HG02642 (cell line): ENCODE measurements around the gene ARCN1.
A peak's percentile ranks its signal among the peaks of the same experiment; 100 is the strongest.
"Not testable (repeated sequence)": the region's sequence is repeated elsewhere in the genome, so short reads cannot be mapped to it uniquely, and the experiment has no call there.

Source experiments
- ATAC-seq: cut with Tn5 transposase; IDR thresholded peaks from one replicate; pipeline ENCODE4 v1.9.1; 2021; ENCODE audit warnings: mild to moderate bottlenecking; ENCODE audit not compliant: unreplicated experiment, poor library complexity

ARCN1 gene

DNA sequence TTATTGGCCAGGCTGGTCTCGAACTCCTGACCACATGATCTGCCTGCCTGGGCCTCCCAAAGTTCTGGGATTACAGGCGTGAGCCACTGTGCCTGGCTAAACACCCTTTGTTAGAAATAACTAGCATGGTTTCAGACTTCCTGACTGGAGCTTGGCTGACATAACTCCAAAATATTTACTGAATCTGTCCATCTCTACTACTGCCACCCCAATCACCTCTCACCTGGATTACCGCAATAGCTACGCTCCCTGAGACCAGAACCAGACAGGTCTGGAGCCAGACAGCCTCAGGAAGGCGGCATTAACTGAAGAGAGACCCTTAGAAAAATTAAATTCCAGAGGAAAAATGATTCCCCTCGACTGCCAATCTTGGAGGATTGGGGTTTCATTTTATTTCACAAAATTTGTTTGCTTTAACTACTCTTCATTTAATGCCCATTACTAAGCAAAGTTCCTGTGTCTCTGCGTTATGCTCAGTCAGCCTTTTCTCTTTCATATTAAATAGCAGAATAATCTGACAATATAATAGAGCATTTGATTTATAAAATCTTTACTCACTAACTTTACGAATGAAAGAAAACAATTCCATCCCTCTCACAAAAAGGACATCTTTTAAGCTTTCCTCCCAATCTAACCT is 28.1 kb upstream of the ARCN1 start:
- no peak for ATAC-seq

DNA sequence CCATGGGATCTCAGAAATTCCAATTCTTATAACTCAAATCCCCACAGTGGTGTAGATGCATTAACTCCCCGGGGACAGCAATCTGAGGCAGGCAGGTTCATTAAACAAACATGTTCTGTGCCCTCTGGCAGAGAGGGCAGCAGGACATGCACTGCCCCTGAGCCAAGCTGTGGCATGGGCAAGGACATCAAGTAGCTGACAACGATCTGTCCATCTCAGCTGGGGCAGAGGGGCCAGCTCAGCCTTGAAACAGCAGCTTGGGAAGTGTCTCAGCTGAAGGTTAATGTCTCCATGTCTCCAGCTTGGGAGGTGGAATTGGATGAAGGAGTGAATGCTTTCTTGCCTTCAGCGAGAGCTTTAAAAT is 27.6 kb upstream of the ARCN1 start:
- ATAC-seq = no peak

DNA sequence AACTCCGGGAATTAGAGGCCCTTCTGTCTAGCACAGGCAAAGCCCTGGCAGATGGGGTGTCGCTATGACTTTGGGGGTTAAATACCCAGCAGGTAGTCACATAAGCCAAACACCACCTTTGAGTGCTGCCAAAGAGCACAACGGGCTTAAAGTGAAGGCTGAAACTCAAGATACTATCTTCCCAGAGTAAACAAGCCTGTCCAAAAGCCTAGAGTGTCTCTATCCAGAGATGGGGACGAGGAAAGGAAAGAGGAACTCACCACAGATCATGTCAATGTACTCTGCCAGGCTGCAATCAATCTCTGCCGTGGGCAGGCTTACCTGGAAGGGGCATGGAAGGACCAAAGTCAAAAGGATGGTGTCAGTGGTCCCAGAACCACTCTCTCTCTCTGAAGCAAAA is 26.7 kb upstream of the ARCN1 start:
- ATAC-seq = no peak

DNA sequence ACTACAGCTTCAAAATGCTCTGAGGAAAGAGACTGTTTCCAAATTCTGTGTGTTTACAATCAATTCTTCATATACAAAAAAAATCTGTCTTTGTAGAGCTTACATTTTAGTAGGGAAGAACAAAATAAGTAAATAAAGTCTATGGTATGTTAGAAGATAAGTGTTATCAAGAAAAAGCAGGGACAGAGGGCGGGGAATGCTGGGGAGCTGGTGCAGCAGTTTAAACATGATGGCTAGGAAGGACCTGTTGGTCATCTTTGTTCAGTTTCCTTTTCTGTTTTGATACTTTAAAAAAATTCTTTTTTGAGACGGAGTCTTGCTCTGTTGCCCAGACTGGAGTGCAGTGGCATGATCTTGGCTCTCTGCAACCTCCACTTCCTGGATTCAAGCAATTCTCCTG is 25.1 kb upstream of the ARCN1 start:
- ATAC-seq = no peak

DNA sequence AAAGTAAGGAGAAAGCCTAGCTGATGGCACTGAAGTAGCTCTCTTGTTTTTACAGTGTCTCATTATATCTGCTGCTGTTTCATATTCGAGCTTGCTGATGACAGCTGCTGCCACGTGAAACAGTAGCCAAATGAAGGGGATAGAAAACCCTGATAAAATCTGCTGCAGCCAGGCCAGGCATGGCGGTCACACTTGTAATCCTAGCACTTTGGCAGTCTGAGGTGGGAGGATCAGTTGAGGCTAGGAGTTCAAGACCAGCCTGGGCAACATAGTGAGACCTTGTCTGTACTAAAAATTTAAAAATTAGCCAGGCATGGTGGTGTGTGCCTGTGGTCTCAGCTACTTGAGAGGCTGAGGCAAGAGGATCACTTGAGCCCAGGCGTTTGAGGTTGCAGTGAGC is 19.9 kb upstream of the ARCN1 start:
- ATAC-seq = no peak

DNA sequence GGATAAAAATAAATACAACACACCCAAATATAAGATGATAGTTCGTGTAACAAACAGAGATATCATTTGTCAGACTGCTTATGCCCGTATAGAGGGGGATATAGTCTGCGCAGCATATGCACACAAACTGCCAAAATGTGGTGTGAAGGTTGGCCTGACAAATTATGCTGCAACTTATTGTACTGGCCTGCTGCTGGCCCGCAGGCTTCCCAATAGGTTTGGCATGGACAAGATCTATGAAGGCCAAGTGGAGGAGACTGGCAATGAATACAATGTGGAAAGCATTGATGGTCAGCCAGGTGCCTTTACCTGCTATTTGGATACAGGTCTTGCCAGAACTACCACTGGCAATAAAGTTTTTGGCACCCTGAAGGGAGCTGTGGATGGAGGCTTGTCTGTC is 11.4 kb upstream of the ARCN1 start:
- ATAC-seq = no peak

DNA sequence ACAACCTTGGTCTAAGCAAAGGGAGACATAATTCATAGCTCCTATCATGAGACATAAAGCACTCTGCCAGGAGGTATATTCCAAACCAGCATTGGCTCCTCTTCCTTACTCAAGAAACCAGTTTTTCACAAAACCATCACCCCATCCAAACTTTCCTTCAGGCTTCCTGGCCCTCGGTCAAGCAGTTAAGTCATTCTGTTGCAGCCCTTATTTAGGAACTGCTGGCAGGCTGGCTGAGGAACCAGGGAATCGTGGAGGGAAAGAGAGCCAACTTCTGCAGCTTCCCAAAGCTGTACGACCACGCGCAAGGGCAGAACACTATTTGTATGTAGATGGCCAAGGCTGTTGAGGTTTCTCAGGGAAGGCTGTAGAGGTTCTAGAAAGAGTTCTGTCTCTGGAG is 7.2 kb upstream of the ARCN1 start:
- ATAC-seq = no peak

DNA sequence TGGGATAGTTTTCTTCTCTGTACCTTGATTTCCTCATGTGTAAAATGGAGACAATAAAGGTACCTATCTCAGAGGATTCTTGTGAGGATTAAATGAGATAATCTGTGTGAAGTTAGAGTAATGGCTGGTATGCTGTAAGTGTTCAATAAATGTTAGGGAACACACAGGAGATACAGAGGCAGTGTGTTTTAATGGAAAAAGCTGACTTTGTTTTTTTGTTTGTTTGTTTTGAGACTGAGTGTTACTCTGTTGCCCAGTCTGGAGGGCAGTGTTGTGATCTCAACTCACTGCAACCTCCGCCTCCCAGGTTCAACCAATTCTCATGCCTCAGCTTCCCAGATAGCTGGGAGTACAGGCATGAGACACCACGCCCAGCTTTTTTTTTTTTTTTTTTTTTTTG is 2.5 kb upstream of the ARCN1 start:
- no peak for ATAC-seq

DNA sequence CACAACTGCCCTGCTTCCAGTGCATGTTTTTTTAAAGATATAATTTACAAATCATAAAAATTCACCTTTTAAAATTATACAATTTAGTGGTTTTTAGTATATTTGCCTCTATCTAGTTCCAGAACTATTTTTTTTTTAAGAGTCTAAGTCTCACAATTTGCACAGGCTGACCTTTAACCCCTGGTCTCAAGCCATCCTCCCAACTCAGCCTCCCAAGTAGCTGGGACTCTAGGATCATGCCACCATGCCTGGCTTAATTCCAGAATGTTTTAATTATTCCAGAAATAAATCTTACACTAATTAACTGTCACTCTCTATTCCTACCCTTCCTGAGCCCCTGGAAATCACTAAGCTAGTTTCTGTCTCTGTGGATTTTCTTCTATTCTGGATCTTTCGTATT is 1.4 kb upstream of the ARCN1 start:
- no peak for ATAC-seq

DNA sequence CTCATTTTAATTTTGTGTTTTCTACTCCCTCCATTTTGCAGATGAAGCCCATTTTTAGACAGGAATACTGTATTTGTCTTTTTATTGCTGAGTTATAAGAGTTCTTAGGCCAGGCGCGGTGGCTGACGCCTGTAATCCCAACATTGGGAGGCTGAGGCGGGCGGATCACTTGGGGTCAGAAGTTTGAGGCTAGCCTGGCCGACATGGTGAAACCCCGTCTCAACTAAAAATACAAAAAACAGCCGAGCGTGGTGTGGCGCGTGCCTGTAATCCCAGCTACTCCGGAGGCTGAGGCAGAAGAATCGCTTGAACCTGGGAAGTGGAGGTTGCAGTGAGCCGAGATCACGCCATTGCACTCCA is 528 bp upstream of the ARCN1 start:
- ATAC-seq = not testable (repeated sequence)

DNA sequence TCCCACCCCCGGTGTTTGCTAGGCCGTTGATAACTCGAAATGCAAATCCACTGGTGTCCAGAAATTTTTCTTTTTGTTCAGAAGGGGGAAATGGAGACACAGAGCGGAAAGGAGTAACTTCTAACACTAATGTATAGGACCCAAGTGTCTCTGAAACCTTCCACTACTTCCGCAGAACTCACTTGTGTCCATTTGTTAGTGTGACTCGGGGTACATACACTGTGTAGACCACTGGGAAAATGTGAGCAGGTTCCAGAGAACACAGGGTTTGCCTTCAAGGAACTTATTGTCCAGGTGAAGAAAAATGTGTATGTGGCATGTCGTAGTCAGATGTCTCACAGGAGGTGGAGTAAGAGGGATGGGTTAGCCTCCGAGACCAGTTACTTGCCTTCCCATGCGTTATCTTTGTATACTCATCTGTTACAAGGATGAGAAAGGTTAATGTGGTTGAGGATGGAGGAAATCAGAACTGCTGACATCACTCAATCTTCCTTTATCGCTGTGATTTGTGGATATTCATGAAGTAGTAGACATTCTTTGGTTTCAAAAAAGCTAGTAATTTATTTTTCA is 857 bp downstream of the ARCN1 start:
- ATAC-seq = peak; percentile 25

DNA sequence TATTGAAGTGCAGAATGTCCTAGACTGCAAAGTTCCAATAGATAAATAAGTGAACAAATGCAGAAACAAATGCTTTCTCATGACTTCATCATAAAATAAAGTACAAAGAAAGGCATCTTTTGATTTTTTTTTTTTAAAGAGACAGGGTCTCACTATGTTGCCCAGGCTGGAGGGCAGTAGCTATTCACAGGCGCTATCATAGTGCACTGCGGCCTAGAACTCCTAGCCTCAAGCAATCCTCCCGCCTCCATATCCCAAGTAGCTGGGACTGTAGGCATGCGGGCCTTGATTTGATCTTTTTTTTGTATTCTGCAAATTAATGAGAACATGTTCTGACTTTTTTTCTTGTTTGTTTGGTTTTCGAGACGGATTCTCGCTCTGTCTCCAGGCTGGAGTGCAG is 2.4 kb downstream of the ARCN1 start:
- no peak for ATAC-seq

DNA sequence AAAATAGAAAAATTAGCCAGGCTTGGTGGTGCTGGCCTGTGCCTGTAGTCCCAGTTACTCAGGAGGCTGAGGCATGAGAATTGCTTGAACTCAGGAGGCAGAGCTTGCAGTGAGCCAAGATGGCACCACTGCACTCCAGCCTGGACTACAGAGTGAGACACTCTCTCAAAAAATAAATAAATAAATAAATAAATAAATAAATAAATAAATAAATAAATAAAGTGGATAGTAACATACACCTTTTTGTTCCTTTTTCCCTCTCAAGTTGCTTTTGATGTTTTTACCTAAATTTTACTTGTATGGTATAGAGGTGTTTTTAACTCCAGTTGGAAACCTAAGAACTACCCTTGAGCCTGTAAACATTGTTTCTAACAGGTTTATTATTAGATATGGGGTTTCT is 5.8 kb downstream of the ARCN1 start:
- not testable (repeated sequence) for ATAC-seq

DNA sequence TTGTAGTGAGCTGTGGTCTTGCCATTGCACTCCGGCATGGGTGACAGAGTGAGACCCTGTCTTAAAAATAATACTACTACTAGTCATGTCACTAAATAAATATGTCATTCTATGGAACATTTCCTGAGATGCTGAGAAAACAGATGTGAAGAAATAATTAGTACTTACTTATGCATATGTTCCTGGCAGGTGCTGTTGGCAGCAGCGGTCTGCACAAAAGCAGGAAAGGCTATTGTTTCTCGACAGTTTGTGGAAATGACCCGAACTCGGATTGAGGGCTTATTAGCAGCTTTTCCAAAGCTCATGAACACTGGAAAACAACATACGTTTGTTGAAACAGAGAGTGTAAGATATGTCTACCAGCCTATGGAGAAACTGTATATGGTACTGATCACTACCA is 8.8 kb downstream of the ARCN1 start:
- ATAC-seq = no peak

DNA sequence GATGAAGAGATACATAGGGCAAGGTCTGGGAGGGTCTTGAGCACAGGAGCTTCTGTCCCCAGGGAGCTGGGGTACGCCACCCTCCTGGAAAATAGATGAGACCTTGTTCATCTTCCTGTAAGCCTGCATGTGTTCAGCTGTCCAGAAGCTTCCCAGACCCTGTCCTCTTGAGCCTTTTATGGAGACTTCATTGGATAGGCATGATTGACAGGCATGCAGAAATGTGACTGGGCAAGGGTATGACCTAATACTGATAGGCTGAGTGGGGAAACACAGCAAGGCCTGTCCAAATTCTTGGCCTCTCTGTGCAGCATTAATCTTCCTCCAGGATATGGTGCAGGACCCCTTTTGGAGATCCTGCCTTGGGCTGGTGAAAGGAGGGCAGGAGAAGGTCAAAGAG is 15.7 kb downstream of the ARCN1 start:
- no peak for ATAC-seq

DNA sequence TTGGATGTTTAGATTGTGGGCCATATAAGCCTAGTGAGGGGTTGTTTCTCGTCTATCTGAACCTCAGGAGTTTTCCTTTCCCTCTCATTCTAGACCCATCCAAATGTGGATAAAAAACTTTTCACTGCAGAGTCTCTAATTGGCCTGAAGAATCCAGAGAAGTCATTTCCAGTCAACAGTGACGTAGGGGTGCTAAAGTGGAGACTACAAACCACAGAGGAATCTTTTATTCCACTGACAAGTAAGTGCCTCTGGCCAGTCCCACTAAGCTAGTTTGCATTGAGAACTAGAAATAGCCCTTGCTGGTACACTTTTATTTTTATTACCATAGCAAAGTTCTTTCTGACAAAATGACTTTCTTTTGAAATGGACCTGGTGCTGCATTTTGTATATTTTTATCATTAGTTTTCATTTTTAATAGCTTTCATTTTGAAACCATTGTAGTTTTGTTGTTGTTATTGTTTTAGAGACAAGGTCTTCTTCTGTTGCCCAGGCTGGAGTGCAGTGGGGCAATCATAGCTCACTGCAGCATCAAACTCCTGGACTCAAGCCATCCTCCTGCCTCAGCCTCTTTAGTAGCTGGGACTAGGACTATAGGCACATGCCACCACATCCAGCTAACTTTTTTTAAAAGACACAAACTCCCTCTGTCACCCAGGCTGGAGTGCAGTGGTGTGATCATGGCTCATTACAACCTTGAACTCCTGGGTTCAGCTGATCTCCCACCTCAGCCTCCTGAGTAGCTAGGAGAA is 20.6 kb downstream of the ARCN1 start:
- no peak for ATAC-seq

DNA sequence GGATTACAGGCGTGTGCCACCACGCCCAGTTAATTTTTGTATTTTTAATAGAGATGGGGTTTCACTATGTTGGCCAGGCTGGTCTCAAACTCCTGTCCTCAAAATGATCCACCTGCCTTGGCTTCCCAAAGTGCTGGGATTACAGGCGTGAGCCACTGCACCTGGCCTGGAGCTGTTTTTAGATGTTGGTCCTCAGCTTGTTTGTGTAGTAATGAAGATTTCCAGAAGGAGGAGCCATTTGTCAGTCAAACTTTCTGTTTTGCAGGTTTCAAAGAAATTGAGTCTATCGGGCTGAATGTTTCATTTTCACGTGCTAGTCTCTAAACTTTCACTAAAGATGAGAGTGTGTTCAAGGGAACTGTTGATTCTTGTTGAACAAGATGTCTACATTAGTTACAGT is 22.8 kb downstream of the ARCN1 start:
- ATAC-seq = not testable (repeated sequence)

DNA sequence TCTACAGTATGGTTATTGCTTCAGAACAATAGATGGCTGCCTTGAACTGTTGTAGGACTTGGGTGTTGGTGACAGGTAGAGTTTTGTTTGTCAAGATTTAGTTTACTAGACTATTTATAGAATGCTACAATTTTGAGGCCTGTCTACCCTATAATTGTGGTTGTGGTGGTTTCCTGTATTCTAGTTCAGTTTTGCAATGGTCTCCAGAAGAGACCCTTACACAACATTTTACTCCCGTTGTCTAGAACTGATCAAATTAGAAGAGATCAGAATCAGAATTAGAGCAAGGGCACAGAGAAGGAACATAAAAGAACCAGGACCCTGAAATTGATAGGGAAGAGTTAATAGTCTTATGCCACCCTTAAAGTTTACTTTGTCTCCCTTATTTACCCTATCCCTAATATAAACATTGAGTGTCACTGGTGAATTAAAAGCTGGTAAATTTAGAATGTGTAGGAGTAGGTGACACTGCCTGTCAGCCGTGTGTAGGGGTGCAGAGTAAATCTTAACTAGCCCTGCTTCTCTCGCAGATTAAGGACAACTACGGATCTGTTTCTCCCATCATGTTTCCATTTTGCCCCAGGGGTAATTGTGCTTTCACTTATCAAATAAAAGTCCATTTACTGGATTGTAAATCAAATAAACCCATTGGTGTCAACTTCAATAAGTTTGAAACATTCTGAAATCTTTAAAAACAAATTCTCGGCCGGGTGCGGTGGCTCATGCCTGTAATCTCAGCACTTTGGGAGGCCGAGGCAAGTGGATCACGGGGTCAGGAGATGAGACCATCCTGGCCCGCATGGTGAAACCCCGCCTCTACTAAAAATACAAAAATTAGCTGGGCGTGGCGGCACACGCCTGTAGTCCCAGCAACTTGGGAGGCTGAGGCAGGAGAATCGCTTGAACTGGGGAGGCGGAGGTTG is 24.3 kb downstream of the ARCN1 start:
- no peak for ATAC-seq

DNA sequence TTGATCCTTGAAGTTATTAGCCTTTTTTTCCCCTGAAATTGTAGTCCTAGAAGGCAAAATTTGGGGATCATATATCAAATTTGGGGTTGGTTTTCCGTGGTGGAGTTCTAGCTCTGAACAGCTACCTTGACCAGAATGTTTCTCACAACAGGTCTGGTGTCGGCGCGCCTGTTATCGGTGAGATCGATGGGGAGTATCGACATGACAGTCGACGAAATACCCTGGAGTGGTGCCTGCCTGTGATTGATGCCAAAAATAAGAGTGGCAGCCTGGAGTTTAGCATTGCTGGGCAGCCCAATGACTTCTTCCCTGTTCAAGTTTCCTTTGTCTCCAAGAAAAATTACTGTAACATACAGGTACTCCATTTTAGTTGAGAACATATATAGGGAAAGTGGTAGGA is 25.3 kb downstream of the ARCN1 start:
- no peak for ATAC-seq

DNA sequence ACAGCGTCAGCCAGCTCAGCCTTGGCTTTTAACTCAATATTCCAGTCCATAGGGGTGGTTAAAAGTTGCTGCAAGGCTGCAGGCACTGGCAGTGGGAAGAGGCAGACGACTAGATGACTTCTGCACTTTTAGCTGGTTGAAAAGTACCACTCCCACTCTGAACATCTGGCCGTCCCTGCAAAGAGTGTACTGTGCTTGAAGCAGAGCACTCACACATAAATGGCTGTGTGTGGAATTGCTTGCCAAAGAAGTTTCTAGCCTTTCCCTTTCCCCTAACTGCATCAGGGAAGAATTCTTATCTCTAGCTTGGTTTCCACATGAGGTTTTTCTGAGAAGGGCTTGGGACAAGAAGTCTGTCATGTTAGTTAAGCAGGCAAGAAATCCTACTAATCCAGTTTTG is 30.1 kb downstream of the ARCN1 start:
- ATAC-seq = no peak

DNA sequence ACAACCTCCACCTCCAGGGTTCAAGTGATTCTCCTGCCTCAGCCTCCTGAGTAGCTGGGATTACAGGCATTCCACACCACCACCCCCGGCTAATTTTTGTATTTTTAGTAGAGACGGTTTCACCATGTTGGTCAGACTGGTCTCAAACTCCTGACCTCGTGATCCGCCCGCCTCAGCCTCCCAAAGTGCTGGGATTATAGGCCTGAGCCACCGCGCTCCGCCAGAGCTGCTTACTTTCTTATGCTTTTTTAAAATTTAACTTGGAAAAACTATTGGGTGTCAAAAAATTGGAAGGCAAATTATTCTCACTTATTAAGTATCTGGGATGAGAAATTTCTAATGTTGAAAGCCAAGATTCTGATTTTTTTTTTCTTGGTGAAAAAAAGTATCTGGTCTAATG is 31.5 kb downstream of the ARCN1 start:
- not testable (repeated sequence) for ATAC-seq
